GM23338 (cell line): ENCODE data around the gene GTF2A2. TPM values are rescaled to one million over a fixed set of nuclear protein-coding genes. Genes with fewer than 3 reads are reported as not detected.

Source experiments
- ATAC-seq: fragments of 200-7000 bp; cut with Tn5 transposase; 3 replicates; pipeline ENCODE4 v1.9.1; 2020
- DNase-seq: peaks from one replicate; pipeline ENCODE4 v3.0.0-alpha.2; 2015; ENCODE audit warnings: low spot score
- H2AFZ ChIP-seq: fragments of 200-600 bp; sonication (generic); 2 replicates; pipeline ENCODE4 v1.8.0; 2016; ENCODE audit warnings: antibody characterized with exemption, mild to moderate bottlenecking, moderate library complexity
- H3F3A ChIP-seq: fragments of 200-600 bp; sonication (generic); replicated peaks from 2 replicates; pipeline ENCODE4 v1.8.0; 2017; ENCODE audit warnings: antibody characterized with exemption, mixed run types, low read depth
- H3K27ac ChIP-seq: fragments of 200-600 bp; sonication (generic); 2 replicates; pipeline ENCODE4 v1.6.1; 2016; ENCODE audit warnings: low read depth
- H3K27me3 ChIP-seq: fragments of 200-600 bp; sonication (generic); 2 replicates; pipeline ENCODE4 v1.8.0; 2016; ENCODE audit warnings: mild to moderate bottlenecking, mixed run types, moderate library complexity; ENCODE audit not compliant: insufficient read depth
- H3K36me3 ChIP-seq: fragments of 200-600 bp; sonication (generic); 2 replicates; pipeline ENCODE4 v1.8.0; 2016; ENCODE audit warnings: mild to moderate bottlenecking; ENCODE audit not compliant: insufficient read depth
- H3K4me1 ChIP-seq: fragments of 200-600 bp; sonication (generic); 2 replicates; pipeline ENCODE4 v1.8.0; 2016; ENCODE audit warnings: mild to moderate bottlenecking, moderate library complexity; ENCODE audit not compliant: insufficient read depth
- H3K4me2 ChIP-seq: fragments of 200-600 bp; sonication (generic); 2 replicates; pipeline ENCODE4 v1.7.1; 2017; ENCODE audit warnings: mixed run types
- H3K4me3 ChIP-seq: fragments of 200-600 bp; sonication (generic); 2 replicates; pipeline ENCODE4 v1.6.1; 2016; ENCODE audit warnings: mixed run types
- H3K79me2 ChIP-seq: fragments of 200-600 bp; sonication (generic); replicated peaks from 2 replicates; pipeline ENCODE4 v1.8.0; 2017; ENCODE audit warnings: mild to moderate bottlenecking; ENCODE audit not compliant: insufficient read depth
- H3K9me2 ChIP-seq: fragments of 200-600 bp; sonication (generic); 2 replicates; pipeline ENCODE4 v1.8.0; 2017; ENCODE audit not compliant: insufficient read depth
- H4K20me1 ChIP-seq: fragments of 200-600 bp; sonication (generic); replicated peaks from 2 replicates; pipeline ENCODE4 v1.8.0; 2017; ENCODE audit warnings: mild to moderate bottlenecking; ENCODE audit not compliant: insufficient read depth
- H3K27ac Mint-ChIP-seq: 2 replicates; pipeline ENCODE4 v1.8.0; 2020; ENCODE audit warnings: inconsistent platforms, mild to moderate bottlenecking, moderate library complexity, mixed read lengths
- H3K27me3 Mint-ChIP-seq: 3 replicates; pipeline ENCODE4 v1.8.0; 2022; ENCODE audit warnings: low read depth, mild to moderate bottlenecking, moderate library complexity, mixed read lengths, inconsistent platforms; ENCODE audit not compliant: insufficient read depth, poor library complexity
- H3K36me3 Mint-ChIP-seq: 3 replicates; pipeline ENCODE4 v1.8.0; 2021; ENCODE audit warnings: low read depth, mild to moderate bottlenecking, inconsistent platforms, moderate library complexity, mixed read lengths
- H3K4me1 Mint-ChIP-seq: 3 replicates; pipeline ENCODE4 v1.8.0; 2020; ENCODE audit warnings: mild to moderate bottlenecking, inconsistent platforms, mixed read lengths
- H3K4me3 Mint-ChIP-seq: 3 replicates; pipeline ENCODE4 v1.8.0; 2021; ENCODE audit warnings: moderate library complexity, mild to moderate bottlenecking, inconsistent platforms, mixed read lengths
- H3K9me3 Mint-ChIP-seq: 3 replicates; pipeline ENCODE4 v1.8.0; 2020; ENCODE audit warnings: moderate library complexity, mild to moderate bottlenecking, inconsistent platforms, mixed read lengths
- CREB1 ChIP-seq: fragments of 250-450 bp; sonication (Bioruptor Pico); IDR thresholded peaks from 2 replicates; pipeline ENCODE4 v1.5.0; 2020; ENCODE audit warnings: low read depth, mild to moderate bottlenecking, moderate library complexity
- CTCF ChIP-seq, 2 experiments: fragments of 200-600 bp in 1 of 2; sonication (generic) in 1 of 2; conservative IDR thresholded peaks; 2 replicates each; pipeline versions ENCODE4 v1.5.1 to v1.6.1; 2016 to 2017; ENCODE audit warnings: antibody characterized with exemption in 2 of 2, low read depth in 2 of 2, mild to moderate bottlenecking in 2 of 2, moderate library complexity in 1 of 2
- ETS1 ChIP-seq: IDR thresholded peaks from 2 replicates; pipeline ENCODE4 v1.6.1; 2016; ENCODE audit warnings: antibody characterized with exemption
- EZH2 ChIP-seq: fragments of 200-600 bp; sonication (generic); IDR thresholded peaks from one replicate; pipeline ENCODE4 v1.8.0; 2017; ENCODE audit warnings: antibody characterized with exemption, mild to moderate bottlenecking, low read depth; ENCODE audit not compliant: unreplicated experiment
- EZH2phosphoT487 ChIP-seq: fragments of 200-600 bp; sonication (generic); IDR thresholded peaks from one replicate; pipeline ENCODE4 v1.8.1; 2018; ENCODE audit warnings: antibody characterized with exemption; ENCODE audit not compliant: unreplicated experiment
- JUNB ChIP-seq: IDR thresholded peaks from one replicate; pipeline ENCODE4 v1.6.1; 2016; ENCODE audit warnings: antibody characterized with exemption; ENCODE audit not compliant: unreplicated experiment
- NANOG ChIP-seq: IDR thresholded peaks from 2 replicates; pipeline ENCODE4 v1.6.1; 2016; ENCODE audit warnings: antibody characterized with exemption, borderline replicate concordance
- POLR2AphosphoS5 ChIP-seq: IDR thresholded peaks from 2 replicates; pipeline ENCODE4 v1.6.1; 2016; ENCODE audit warnings: antibody characterized with exemption, low read depth
- REST ChIP-seq: IDR thresholded peaks from one replicate; pipeline ENCODE4 v1.6.1; 2018; ENCODE audit warnings: antibody characterized with exemption; ENCODE audit not compliant: unreplicated experiment
- STAT1 ChIP-seq: IDR thresholded peaks from one replicate; pipeline ENCODE4 v1.6.1; 2016; ENCODE audit warnings: antibody characterized with exemption; ENCODE audit not compliant: unreplicated experiment
- ZNF114 ChIP-seq: fragments of 250-450 bp; sonication (Bioruptor Pico); IDR thresholded peaks from 2 replicates; pipeline ENCODE4 v1.5.0; 2020; ENCODE audit warnings: mild to moderate bottlenecking, moderate library complexity
- ZNF331 ChIP-seq: fragments of 250-450 bp; sonication (Bioruptor Pico); IDR thresholded peaks from 2 replicates; pipeline ENCODE4 v1.5.0; 2020; ENCODE audit warnings: low read depth, mild to moderate bottlenecking, moderate library complexity
- ZNF462 ChIP-seq: fragments of 250-450 bp; sonication (Bioruptor Pico); IDR thresholded peaks from 2 replicates; pipeline ENCODE4 v1.5.0; 2020; ENCODE audit warnings: mild to moderate bottlenecking, moderate library complexity
- polyA plus RNA-seq: library from polyadenylated mRNA; unstranded; fragments of >200 nt; fragmentation: Nextera tagmentation; extraction: Ambion mirVana; gene quantifications from 2 replicates; pipeline ENCODE4 v1.2.1, GENCODE V29; 2016
- total RNA-seq: library from RNA; depleted of rRNA; stranded (reverse); fragments of >200 nt; shearing (Covaris generic); gene quantifications from 2 replicates; pipeline ENCODE4 v1.2.3, GENCODE V29; 2014

GTF2A2 gene
- total and polyA plus RNA-seq, 2 experiments from 2014 or later = 45.9 to 424 TPM

- no peak for ATAC-seq
- H3F3A ChIP-seq = no peaks in the 10 kb centered on the region
- H3K9me2 ChIP-seq = no peaks in the 10 kb centered on the region
- H3K4me3 ChIP-seq = no peak overlapping the region
- DNase-seq = no peak
- Mint-ChIP-seq H3K4me3 (no peak overlapping the region), H3K27me3 (peaks cover 6% of the 10 kb centered on the region), H3K9me3 (peaks cover 18% of the 10 kb centered on the region), H3K4me1 (peaks cover 9% of the 10 kb centered on the region), H3K27ac (no peak overlapping the region), H3K36me3 (peaks cover 7% of the 10 kb centered on the region; the same call in 1 of the 3 replicates)
- no peaks in the 10 kb centered on the region; the same call in 1 of the 2 replicates for H3K36me3 ChIP-seq
- no peaks in the 10 kb centered on the region for H4K20me1 ChIP-seq
- no peaks in the 10 kb centered on the region for H3K4me1 ChIP-seq
- H2AFZ ChIP-seq = no peak overlapping the region
- no peak overlapping the region for H3K4me2 ChIP-seq
- TF ChIP-seq NANOG (no peak), ZNF462 (CRISPR knock-in tag) (no peak), CTCF (conservative IDR thresholded peaks at IDR 0.05; ENCODE audit: low read depth in 2 of 2) (no peak), EZH2 (no peak), POLR2AphosphoS5 (no peak), JUNB (no peak), STAT1 (no peak), EZH2phosphoT487 (no peak), ZNF114 (CRISPR knock-in tag) (no peak), ETS1 (no peak), CREB1 (no peak), ZNF331 (CRISPR knock-in tag) (no peak), REST (no peak)
- H3K27ac ChIP-seq = no peak overlapping the region
- H3K79me2 ChIP-seq = no peaks in the 10 kb centered on the region
- H3K27me3 ChIP-seq = no peaks in the 10 kb centered on the region
Observed at GRCh38 chr15:59605994-59606393, 51.3 kb downstream of the GTF2A2 start.
